Measurements from ENCODE around the gene MAGI2. TPM values are rescaled to one million over a fixed set of nuclear protein-coding genes. Genes with fewer than 3 reads are reported as not detected.
"Not testable (repeated sequence)": the region's sequence is repeated elsewhere in the genome, so short reads cannot be mapped to it uniquely, and the experiment has no call there.

MAGI2 gene
- polyA plus RNA-seq, 4 donors: 32.0 to 38.7 (median 33.7) TPM

GRCh38 chr7:78528964-78529363, 924.5 kb downstream of the MAGI2 start:
- DNase-seq (ENCODE audit: low read depth in 4 of 4, low spot score in 2 of 4): no peak

- DNase-seq (ENCODE audit: low read depth in 4 of 4, low spot score in 2 of 4): no peak
These were observed 929.5 kb downstream of the MAGI2 start for GRCh38 chr7:78523930-78524329.

GRCh38 chr7:78521961-78522360, 931.5 kb downstream of the MAGI2 start:
- DNase-seq (ENCODE audit: low read depth in 4 of 4, low spot score in 2 of 4): no peak

- no peak for DNase-seq (ENCODE audit: low read depth in 4 of 4, low spot score in 2 of 4)
These were observed 937.0 kb downstream of the MAGI2 start for GRCh38 chr7:78516450-78516849.

GRCh38 chr7:78514634-78515033, 938.8 kb downstream of the MAGI2 start:
- DNase-seq (ENCODE audit: low read depth in 4 of 4, low spot score in 2 of 4): no peak

GRCh38 chr7:78510580-78511188, 942.8 kb downstream of the MAGI2 start:
- no peak for DNase-seq (ENCODE audit: low read depth in 4 of 4, low spot score in 2 of 4)

- DNase-seq (ENCODE audit: low read depth in 4 of 4, low spot score in 2 of 4): not testable (repeated sequence)
These were observed 950.2 kb downstream of the MAGI2 start for GRCh38 chr7:78503301-78503700.

- DNase-seq (ENCODE audit: low read depth in 4 of 4, low spot score in 2 of 4): no peak
These were observed 952.4 kb downstream of the MAGI2 start for GRCh38 chr7:78501064-78501463.

GRCh38 chr7:78499971-78500370, 953.5 kb downstream of the MAGI2 start:
- no peak for DNase-seq (ENCODE audit: low read depth in 4 of 4, low spot score in 2 of 4)

GRCh38 chr7:78499283-78499682, 954.2 kb downstream of the MAGI2 start:
- no peak for DNase-seq (ENCODE audit: low read depth in 4 of 4, low spot score in 2 of 4)

GRCh38 chr7:78497728-78498427, 955.6 kb downstream of the MAGI2 start:
- DNase-seq (ENCODE audit: low read depth in 4 of 4, low spot score in 2 of 4): no peak

GRCh38 chr7:78496096-78496630, 957.3 kb downstream of the MAGI2 start:
- no peak for DNase-seq (ENCODE audit: low read depth in 4 of 4, low spot score in 2 of 4)

GRCh38 chr7:78493401-78493800, 960.1 kb downstream of the MAGI2 start:
- DNase-seq (ENCODE audit: low read depth in 4 of 4, low spot score in 2 of 4): no peak

GRCh38 chr7:78492146-78492545, 961.3 kb downstream of the MAGI2 start:
- no peak for DNase-seq (ENCODE audit: low read depth in 4 of 4, low spot score in 2 of 4)

GRCh38 chr7:78490524-78490923, 962.9 kb downstream of the MAGI2 start:
- no peak for DNase-seq (ENCODE audit: low read depth in 4 of 4, low spot score in 2 of 4)

- no peak for DNase-seq (ENCODE audit: low read depth in 4 of 4, low spot score in 2 of 4)
These were observed 963.8 kb downstream of the MAGI2 start for GRCh38 chr7:78489476-78490240.

- DNase-seq (ENCODE audit: low read depth in 4 of 4, low spot score in 2 of 4): no peak
These were observed 966.0 kb downstream of the MAGI2 start for GRCh38 chr7:78487464-78487863.

- no peak for DNase-seq (ENCODE audit: low read depth in 4 of 4, low spot score in 2 of 4)
These were observed 974.1 kb downstream of the MAGI2 start for GRCh38 chr7:78479348-78479747.

GRCh38 chr7:78476851-78477405, 976.5 kb downstream of the MAGI2 start:
- DNase-seq (ENCODE audit: low read depth in 4 of 4, low spot score in 2 of 4): no peak

GRCh38 chr7:78473571-78474301, 979.7 kb downstream of the MAGI2 start:
- DNase-seq (ENCODE audit: low read depth in 4 of 4, low spot score in 2 of 4): no peak

Measured in left renal cortex interstitium (tissue), 4 donors.